Large intestine (tissue), 3 donors: ENCODE results near the gene GID8. TPM values are rescaled to one million over a fixed set of nuclear protein-coding genes. Genes with fewer than 3 reads are reported as not detected.

ENCODE experiments used
- DNase-seq, 2 donors: peaks; one replicate each; pipeline versions ENCODE4 v3.0.0 to v3.0.0-alpha.2; 2013
- H3K27ac ChIP-seq: one replicate; pipeline ENCODE4 v1.5.1; 2013; ENCODE audit warnings: low read length
- H3K27me3 ChIP-seq: 2 replicates; pipeline ENCODE4 v1.6.1; 2013; ENCODE audit warnings: low read length; ENCODE audit not compliant: control insufficient read depth, insufficient read depth
- H3K36me3 ChIP-seq: 2 replicates; pipeline ENCODE4 v1.6.1; 2013; ENCODE audit warnings: low read length; ENCODE audit not compliant: control insufficient read depth, insufficient read depth
- H3K4me1 ChIP-seq: one replicate; pipeline ENCODE4 v1.6.1; 2013; ENCODE audit warnings: low read length; ENCODE audit not compliant: control insufficient read depth, insufficient read depth
- H3K4me3 ChIP-seq: one replicate; pipeline ENCODE4 v1.5.1; 2013; ENCODE audit warnings: low read length
- H3K9me3 ChIP-seq: one replicate; pipeline ENCODE4 v1.6.1; 2013; ENCODE audit warnings: mild to moderate bottlenecking, low read depth, low read length, moderate library complexity; ENCODE audit not compliant: control insufficient read depth
- WGBS: methylation state at CpG from one replicate; pipeline ENCODE4 v1.1.5; 2013; ENCODE audit warnings: low lambda C conversion rate; ENCODE audit not compliant: insufficient coverage; 5-methylcytosine and 5-hydroxymethylcytosine counted together
- polyA plus RNA-seq: library from polyadenylated mRNA; unstranded; fragments of 120-200 nt; gene quantifications from one replicate; pipeline ENCODE4 v1.2.1, GENCODE V29; 2013

Gene GID8
- polyA plus RNA-seq, 1 donor, result 32.2 TPM

GRCh38 chr20:62972845-62973745 lies 35.1 kb downstream of the GID8 start:
- Histone ChIP-seq H3K4me3 (no peak overlapping the region), H3K27ac (no peak overlapping the region), H3K27me3 (peaks cover 73% of the 10 kb centered on the region), H3K4me1 (no peaks in the 10 kb centered on the region), H3K9me3 (peaks cover 14% of the 10 kb centered on the region), H3K36me3 (no peaks in the 10 kb centered on the region)
- no CpG with 5 or more reads among the region's 48 CpGs for WGBS
- DNase-seq, result no peak

GRCh38 chr20:62975251-62975760 lies 37.4 kb downstream of the GID8 start:
- H3K4me3 ChIP-seq, result no peak overlapping the region
- no peaks in the 10 kb centered on the region for H3K36me3 ChIP-seq
- H3K27me3 ChIP-seq, result peaks cover 90% of the 10 kb centered on the region
- no peaks in the 10 kb centered on the region for H3K4me1 ChIP-seq
- H3K27ac ChIP-seq, result no peak overlapping the region
- DNase-seq, result no peak
- peaks cover 14% of the 10 kb centered on the region for H3K9me3 ChIP-seq
- WGBS, result no CpG with 5 or more reads among the region's 10 CpGs

GRCh38 chr20:62975812-62976508 lies 38.0 kb downstream of the GID8 start:
- H3K27ac ChIP-seq, result no peak overlapping the region
- peaks cover 14% of the 10 kb centered on the region for H3K9me3 ChIP-seq
- no peak for DNase-seq
- no CpG with 5 or more reads among the region's 9 CpGs for WGBS
- H3K4me3 ChIP-seq, result no peak overlapping the region
- peaks cover 90% of the 10 kb centered on the region for H3K27me3 ChIP-seq
- no peaks in the 10 kb centered on the region for H3K4me1 ChIP-seq
- no peaks in the 10 kb centered on the region for H3K36me3 ChIP-seq

GRCh38 chr20:62976886-62977285 lies 38.9 kb downstream of the GID8 start:
- Histone ChIP-seq H3K9me3 (peaks cover 14% of the 10 kb centered on the region), H3K27ac (no peak overlapping the region), H3K4me3 (no peak overlapping the region), H3K36me3 (no peaks in the 10 kb centered on the region), H3K27me3 (peaks cover 96% of the 10 kb centered on the region), H3K4me1 (no peaks in the 10 kb centered on the region)
- no peak for DNase-seq
- no CpG with 5 or more reads among the region's 16 CpGs for WGBS

GRCh38 chr20:62977613-62978560 lies 39.9 kb downstream of the GID8 start:
- peaks cover 97% of the 10 kb centered on the region for H3K27me3 ChIP-seq
- no peak for DNase-seq
- no peak overlapping the region for H3K4me3 ChIP-seq
- peaks cover 9% of the 10 kb centered on the region for H3K9me3 ChIP-seq
- no peaks in the 10 kb centered on the region for H3K4me1 ChIP-seq
- H3K36me3 ChIP-seq, result no peaks in the 10 kb centered on the region
- no peak overlapping the region for H3K27ac ChIP-seq
- WGBS, result no CpG with 5 or more reads among the region's 38 CpGs

GRCh38 chr20:62978561-62978943 lies 40.6 kb downstream of the GID8 start:
- Histone ChIP-seq H3K9me3 (peaks cover 4% of the 10 kb centered on the region), H3K27ac (no peak overlapping the region), H3K36me3 (no peaks in the 10 kb centered on the region), H3K4me3 (no peak overlapping the region), H3K4me1 (no peaks in the 10 kb centered on the region), H3K27me3 (peaks cover 92% of the 10 kb centered on the region)
- no peak for DNase-seq
- WGBS, result no CpG with 5 or more reads among the region's 13 CpGs

- Histone ChIP-seq H3K9me3 (peaks cover 4% of the 10 kb centered on the region), H3K4me3 (no peak overlapping the region), H3K4me1 (no peaks in the 10 kb centered on the region), H3K36me3 (no peaks in the 10 kb centered on the region), H3K27me3 (peaks cover 90% of the 10 kb centered on the region), H3K27ac (no peak overlapping the region)
- WGBS, result no CpG with 5 or more reads among the region's 14 CpGs
- no peak for DNase-seq
These were observed 41.4 kb downstream of the GID8 start for GRCh38 chr20:62979310-62979709.

GRCh38 chr20:62979876-62980373 lies 42.0 kb downstream of the GID8 start:
- Histone ChIP-seq H3K9me3 (peaks cover 4% of the 10 kb centered on the region), H3K27me3 (peaks cover 89% of the 10 kb centered on the region), H3K4me1 (no peaks in the 10 kb centered on the region), H3K27ac (no peak overlapping the region), H3K4me3 (no peak overlapping the region), H3K36me3 (no peaks in the 10 kb centered on the region)
- no peak for DNase-seq
- no CpG with 5 or more reads among the region's 19 CpGs for WGBS

GRCh38 chr20:62980380-62980960 lies 42.5 kb downstream of the GID8 start:
- H3K27me3 ChIP-seq, result peaks cover 85% of the 10 kb centered on the region
- no peak for DNase-seq

More at GRCh38 chr20:62980380-62980960, 42.5 kb downstream of the GID8 start:
- WGBS, result no CpG with 5 or more reads among the region's 19 CpGs
- no peaks in the 10 kb centered on the region for H3K36me3 ChIP-seq
- H3K27ac ChIP-seq, result no peak overlapping the region
- H3K9me3 ChIP-seq, result no peaks in the 10 kb centered on the region
- no peak overlapping the region for H3K4me3 ChIP-seq
- no peaks in the 10 kb centered on the region for H3K4me1 ChIP-seq
